ENCODE results near the gene MAML3.

Gene MAML3

DNA sequence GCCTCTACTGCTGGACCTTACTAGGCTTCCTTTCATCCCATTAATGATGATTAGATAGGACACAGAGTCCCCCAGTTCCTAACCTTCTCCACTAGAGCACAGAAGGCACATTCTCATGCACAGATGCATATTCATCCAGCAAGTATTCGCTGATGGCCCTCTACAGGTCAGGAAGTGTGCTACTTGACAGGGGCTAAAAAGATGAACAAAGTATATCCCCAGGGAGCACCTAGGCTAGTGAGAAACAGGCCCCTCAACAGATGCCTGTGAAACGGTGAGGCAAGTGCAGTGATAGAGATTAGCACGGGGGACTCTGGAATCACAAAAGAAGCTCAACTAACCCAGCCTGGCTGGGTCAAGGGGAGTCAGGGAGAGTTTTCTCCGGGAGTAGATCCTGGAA, 392.5 kb downstream of the MAML3 start:
- DNase-seq (ENCODE audit: low read depth in 3 of 3): no peak

GRCh38 chr4:139760567-139760966, 393.4 kb downstream of the MAML3 start:
- DNase-seq (ENCODE audit: low read depth in 3 of 3): no peak

- no peak for DNase-seq (ENCODE audit: low read depth in 3 of 3)
Measured at GRCh38 chr4:139759097-139759496, 394.9 kb downstream of the MAML3 start.

GRCh38 chr4:139756391-139757180, 397.4 kb downstream of the MAML3 start:
- no peak for DNase-seq (ENCODE audit: low read depth in 3 of 3)

- DNase-seq (ENCODE audit: low read depth in 3 of 3): no peak
Measured at GRCh38 chr4:139754938-139755337, 399.0 kb downstream of the MAML3 start.

DNA sequence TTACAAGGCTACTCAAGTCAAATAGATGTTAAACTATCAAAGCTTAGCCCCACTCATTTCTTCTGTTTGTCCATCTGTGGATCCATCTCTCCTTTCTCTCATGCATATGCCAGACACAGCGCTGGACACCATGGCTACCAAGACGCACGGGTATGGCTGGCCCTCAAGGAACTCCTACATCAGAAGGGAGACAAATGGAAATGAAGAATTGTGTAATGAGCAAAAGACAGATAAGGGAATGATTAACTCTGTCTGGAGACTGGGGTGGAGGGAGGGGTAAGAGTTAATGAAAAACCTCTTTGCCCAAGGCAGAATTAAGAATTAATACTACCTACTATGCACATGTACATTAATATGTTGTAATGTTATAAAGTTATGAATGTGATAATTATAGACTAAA, 400.3 kb downstream of the MAML3 start:
- no peak for DNase-seq (ENCODE audit: low read depth in 3 of 3)

DNA sequence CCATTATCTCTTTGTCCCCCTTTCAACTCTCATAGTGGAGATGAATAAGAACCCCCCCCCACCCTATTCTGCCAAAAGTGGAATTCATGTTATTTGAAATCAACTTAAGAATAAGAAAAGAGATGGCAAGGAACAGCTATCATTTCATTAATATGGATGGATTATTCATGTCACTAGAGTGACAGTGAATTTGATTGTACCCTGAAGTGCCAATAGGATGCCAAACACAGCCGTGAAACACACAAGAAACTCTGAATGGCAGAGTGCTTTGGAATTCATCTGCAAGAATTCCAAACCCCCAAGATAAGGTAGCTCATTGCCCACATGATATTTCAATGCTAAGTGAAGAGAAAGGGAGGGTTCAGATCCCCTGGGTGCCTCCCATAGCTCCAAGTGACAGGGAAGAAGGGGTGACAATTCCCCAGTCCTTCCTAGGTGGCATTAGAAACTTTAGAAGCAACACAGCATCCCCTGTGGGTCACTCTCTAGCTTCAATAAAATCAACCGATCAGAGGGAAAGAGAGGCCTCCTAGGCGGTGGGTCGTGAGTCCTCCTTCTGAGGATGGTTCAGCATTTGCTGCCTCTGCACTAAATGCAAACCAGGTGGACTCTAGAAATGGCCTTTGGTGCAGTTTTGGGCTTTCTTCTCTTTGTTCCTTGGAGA, 404.0 kb downstream of the MAML3 start:
- DNase-seq (ENCODE audit: low read depth in 3 of 3): no peak

DNA sequence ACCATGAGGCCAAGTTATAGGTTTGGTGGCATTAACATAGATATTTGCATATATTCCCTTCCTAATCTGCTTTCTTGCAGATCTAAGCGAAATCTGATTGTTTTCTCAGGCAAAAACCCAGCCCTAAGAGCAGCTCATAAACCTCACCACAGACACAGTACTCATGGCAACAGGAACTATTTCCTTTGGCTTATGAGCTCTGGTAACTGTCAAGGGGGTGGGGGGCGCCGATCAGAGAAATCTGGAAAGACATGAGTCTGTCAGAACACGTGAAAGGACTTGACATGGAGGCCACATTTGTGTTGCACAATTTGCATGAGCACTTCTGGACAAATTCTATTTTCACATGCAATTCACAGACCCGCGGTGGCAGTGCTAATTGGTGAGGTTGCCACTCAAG, 404.6 kb downstream of the MAML3 start:
- no peak for DNase-seq (ENCODE audit: low read depth in 3 of 3)

DNA sequence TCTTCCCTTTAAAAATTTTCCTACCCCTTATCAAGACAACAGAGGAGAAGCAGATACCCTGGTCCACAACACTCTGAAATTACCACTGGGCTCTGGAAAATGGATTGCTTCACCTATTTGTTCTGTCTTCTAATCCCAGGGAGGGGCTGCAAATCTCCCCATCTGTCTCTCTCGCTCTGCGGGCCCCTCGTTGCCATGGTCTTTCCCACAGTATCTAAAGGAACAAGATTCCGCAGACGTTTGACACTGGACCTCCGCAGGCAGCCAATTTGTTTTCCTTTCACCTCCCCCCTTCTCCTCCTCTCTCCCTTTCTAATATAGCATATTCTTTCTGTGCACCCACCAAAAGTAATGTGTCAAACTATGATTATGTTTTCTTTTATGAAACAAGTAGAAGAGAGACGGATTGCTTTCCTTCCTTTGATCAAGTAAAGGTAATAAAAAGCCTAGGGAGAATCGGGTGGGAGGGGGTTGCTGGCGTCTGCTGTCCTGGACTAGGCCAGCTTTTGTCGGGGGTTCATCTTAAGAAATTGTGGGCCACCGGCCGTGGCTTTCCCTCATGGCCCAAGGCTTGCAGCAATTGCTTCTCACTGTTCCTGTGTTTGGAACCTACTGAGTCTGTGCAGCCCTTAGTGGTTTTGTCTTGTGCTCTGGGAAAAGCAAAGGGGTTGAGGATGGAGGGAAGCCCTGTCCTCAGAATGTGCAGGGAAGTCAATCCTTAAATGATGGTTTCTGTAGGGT, 407.4 kb downstream of the MAML3 start:
- no peak for DNase-seq (ENCODE audit: low read depth in 3 of 3)

DNA sequence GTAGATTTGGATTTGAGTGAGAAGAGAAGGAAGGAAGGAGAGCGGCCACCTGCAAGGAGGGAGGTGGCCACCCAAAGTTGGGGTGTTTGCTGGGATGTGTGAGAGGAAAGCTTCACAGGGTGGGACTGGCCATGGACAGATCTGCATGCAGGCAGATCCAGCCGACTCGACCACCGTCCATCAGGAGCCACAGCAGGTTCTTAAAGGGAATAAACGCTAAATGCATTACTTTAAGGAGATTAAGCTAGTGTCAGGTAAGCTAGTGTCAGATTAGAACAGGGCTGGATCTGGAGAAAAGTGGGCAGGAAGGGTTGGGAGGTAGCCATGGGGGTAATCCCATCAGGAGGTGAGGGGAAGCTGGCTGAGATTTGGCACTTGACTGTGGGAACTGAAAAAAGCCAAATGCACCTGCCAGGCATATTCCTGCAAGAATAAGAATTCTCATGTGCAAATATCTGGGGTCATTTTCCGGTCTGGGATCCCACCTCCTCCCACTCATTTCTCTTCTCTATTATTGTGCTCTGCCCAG, 408.8 kb downstream of the MAML3 start:
- no peak for DNase-seq (ENCODE audit: low read depth in 3 of 3)

DNA sequence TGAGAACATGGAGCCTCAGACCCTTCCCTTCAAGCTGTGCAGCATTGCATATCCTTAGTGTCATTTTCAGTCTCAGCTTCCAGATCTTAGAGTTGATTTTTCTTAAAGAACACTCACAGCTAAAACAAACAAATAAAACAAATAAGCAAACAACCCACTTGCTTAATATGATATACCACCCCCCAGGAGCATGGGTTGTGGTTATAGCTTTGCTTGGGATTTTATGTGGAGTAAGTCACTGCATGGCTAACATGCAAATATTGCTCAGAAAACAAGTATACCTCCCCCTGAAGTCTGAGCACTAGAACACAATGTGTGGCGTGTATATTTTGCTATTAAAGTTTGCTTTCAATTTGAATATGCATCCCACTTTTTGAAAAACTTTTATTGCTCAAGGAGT, 409.8 kb downstream of the MAML3 start:
- DNase-seq (ENCODE audit: low read depth in 3 of 3): no peak

DNA sequence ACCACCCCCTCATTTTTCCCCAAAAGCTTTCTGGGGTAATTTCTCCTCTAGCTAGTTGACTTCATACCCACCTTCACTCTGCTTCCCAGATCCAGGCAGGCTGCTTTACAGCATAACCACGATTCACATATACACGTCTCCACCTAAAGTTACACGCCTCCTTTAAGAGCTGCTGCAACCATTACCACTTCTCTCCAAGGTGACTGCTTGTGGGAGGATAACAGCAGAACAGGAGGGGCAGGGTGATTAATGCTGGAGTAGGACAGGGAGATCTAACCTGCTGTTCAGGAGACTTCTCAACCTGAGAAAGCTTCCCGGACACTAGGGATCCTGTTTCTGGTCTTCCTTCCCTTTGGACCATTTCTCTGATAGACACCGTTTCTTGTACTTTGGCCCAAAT, 411.0 kb downstream of the MAML3 start:
- no peak for DNase-seq (ENCODE audit: low read depth in 3 of 3)

- DNase-seq (ENCODE audit: low read depth in 3 of 3): no peak
Measured at GRCh38 chr4:139740531-139741041, 413.4 kb downstream of the MAML3 start.

- no peak for DNase-seq (ENCODE audit: low read depth in 3 of 3)
Measured at GRCh38 chr4:139740121-139740520, 413.9 kb downstream of the MAML3 start.

DNA sequence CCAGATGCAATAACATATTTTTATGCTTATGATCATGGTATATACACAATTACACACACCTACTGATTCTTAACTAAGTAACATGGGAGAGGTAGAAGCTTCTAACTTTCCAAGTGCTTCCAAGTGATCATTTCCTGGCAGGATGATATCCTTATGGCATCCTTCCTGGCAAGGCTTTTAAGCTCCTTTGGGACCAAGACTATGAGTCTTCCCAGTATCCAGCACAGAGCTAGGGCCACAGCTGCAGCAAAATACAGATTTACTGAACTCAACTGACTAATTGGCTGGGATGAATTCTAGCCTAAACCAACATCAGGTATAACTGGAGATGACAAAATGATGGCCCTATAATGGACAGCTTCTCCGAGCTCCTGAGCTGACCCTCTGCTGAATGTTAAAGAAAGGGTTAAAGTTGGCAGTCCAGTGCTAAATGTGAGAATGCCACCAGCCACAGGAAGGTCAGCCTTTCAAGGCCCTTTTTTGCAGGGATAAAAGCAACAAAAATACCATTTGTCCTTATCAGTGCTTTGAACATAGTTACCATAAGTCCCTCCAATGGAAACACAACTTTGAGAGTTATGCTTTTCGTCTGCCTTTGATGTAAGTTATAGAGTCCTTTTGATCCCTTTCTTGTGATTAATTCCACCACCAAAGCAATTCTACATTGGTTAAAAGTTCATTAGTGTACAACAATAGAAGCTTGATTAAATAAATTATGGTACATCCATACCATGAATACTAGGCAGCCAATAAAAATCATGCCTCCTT, 415.0 kb downstream of the MAML3 start:
- DNase-seq (ENCODE audit: low read depth in 3 of 3): no peak

GRCh38 chr4:139736661-139737060, 417.3 kb downstream of the MAML3 start:
- DNase-seq (ENCODE audit: low read depth in 3 of 3): no peak

- no peak for DNase-seq (ENCODE audit: low read depth in 3 of 3)
Measured at GRCh38 chr4:139736274-139736660, 417.7 kb downstream of the MAML3 start.

- DNase-seq (ENCODE audit: low read depth in 3 of 3): peak in 1 of 3 experiments; percentile 1
Measured at GRCh38 chr4:139735381-139736273, 418.4 kb downstream of the MAML3 start.

DNA sequence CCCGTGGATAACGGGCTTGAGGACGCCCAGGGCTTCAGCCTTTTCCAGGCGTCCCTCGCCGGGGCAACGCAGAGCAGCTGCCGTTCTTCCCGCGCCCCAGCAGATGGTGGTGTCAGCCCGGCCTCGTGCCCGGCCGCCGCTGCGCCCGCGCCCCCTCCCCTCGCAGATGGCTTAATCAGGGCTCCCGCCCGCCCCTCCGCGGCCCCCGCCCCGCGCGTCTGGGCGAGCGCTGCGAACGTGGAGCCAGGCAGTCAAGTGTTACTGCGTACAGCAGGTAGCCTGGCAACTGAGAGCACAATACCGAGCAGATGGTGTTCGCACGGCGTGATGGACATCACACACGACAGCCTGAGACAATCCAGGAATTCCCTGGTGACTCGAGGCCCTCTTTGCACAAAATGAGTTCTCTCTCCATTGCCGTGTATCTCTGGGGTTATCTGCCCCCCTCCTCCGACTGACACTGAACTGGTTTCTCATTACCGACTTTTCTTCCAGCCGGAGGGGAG, 419.1 kb downstream of the MAML3 start:
- peak; percentile 9 to 39 (median 23) for DNase-seq (ENCODE audit: low read depth in 3 of 3)

- DNase-seq (ENCODE audit: low read depth in 3 of 3): no peak
Measured at GRCh38 chr4:139734201-139734874, 419.6 kb downstream of the MAML3 start.

All from stimulated activated CD4-positive, alpha-beta T cell treated with anti-CD3 and anti-CD28 coated beads, TNF-alpha, amount 100 ng/mL, for 4 hours (primary cell).